Tibial nerve (tissue), 4 donors: ENCODE results near the gene SLC34A3.

Experiments
- CTCF ChIP-seq, 5 experiments: fragments of 200-600 bp in 3 of 5; fragments of 450-650 bp in 2 of 5; sonication (generic) in 3 of 5; IDR thresholded peaks; one replicate each; pipeline ENCODE4 v1.5.1; 2016 to 2019; ENCODE audit warnings: antibody characterized with exemption in 5 of 5, mild to moderate bottlenecking in 3 of 5, moderate library complexity in 2 of 5
- EP300 ChIP-seq, 2 donors: sonication (generic); formaldehyde crosslinking; IDR thresholded peaks; one replicate each; pipeline ENCODE4 v1.6.1; 2017; ENCODE audit warnings: antibody characterized with exemption in 2 of 2, mild to moderate bottlenecking in 1 of 2
- POLR2A ChIP-seq, 2 donors: fragments of 450-650 bp; IDR thresholded peaks; one replicate each; pipeline ENCODE4 v1.6.1; 2017; ENCODE audit warnings: antibody characterized with exemption in 2 of 2, mild to moderate bottlenecking in 2 of 2, moderate library complexity in 2 of 2

- TF ChIP-seq CTCF (IDR thresholded peaks at IDR 0.05) (no peak), EP300 (IDR thresholded peaks at IDR 0.05) (no peak), POLR2A (IDR thresholded peaks at IDR 0.05) (no peak)
Measured at GRCh38 chr9:137221506-137222111, 9.1 kb upstream of the SLC34A3 start.
